Measurements from ENCODE around the gene EML1. TPM values are rescaled to one million over a fixed set of nuclear protein-coding genes. Genes with fewer than 3 reads are reported as not detected.

The EML1 gene
- total RNA-seq, 4 donors from 2014 or later = 12.5 to 19.1 (median 16.6) TPM

- Histone ChIP-seq H3K4me1 (peaks cover 5 to 8% of the 10 kb centered on the region in 2 donors), H3K9me3 (no peaks in the 10 kb centered on the region), H3K27ac (no peak overlapping the region), H3K4me3 (no peak overlapping the region), H3K27me3 (no peaks in the 10 kb centered on the region), H3K36me3 (no peaks in the 10 kb centered on the region)
- TF ChIP-seq POLR2A (IDR thresholded peaks at IDR 0.05) (no peak), CTCF (IDR thresholded peaks at IDR 0.05 in 4 of 5, conservative IDR thresholded peaks at IDR 0.05 in 1 of 5) (no peak)
- in situ Hi-C loops (cut with MboI; ENCODE audit: low sequenced_read_pairs in 4 of 4) (no loop called here), intact Hi-C loops (cut with DNase I; ENCODE audit: low total_unique reads) (no loop called here)
- DNase-seq (no peak), ATAC-seq (no peak)
Observed at GRCh38 chr14:99777951-99778350, 15.3 kb upstream of the EML1 start.

- ATAC-seq = no peak
Observed at GRCh38 chr14:99779751-99780150, 13.5 kb upstream of the EML1 start.

DNA sequence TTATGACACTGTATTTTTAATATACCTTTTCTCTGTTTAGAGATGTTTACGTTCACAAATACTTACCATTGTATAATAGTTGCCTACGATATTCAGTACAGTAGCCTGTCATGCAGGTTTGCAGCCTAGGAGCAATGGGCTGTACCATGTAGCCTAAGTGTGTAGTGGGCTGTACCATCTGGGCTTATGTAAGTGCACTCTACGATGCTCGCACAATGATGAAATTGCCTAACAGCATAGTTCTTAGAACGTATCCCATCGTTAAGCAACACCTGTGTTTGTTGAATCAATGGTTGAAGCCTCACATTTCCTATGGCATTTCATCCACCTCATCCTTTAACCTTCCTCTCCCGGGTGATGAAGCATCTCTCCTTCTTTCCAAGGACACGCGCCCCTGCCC, 12.5 kb upstream of the EML1 start:
- Histone ChIP-seq H3K36me3 (no peaks in the 10 kb centered on the region), H3K27me3 (no peaks in the 10 kb centered on the region), H3K4me3 (no peak overlapping the region), H3K4me1 (no peaks in the 10 kb centered on the region), H3K9me3 (no peaks in the 10 kb centered on the region), H3K27ac (no peak overlapping the region)
- TF ChIP-seq POLR2A (IDR thresholded peaks at IDR 0.05) (no peak), CTCF (IDR thresholded peaks at IDR 0.05 in 4 of 5, conservative IDR thresholded peaks at IDR 0.05 in 1 of 5) (no peak)
- intact Hi-C loops (cut with DNase I; ENCODE audit: low total_unique reads) (no loop called here), in situ Hi-C loops (cut with MboI; ENCODE audit: low sequenced_read_pairs in 4 of 4) (no loop called here)
- ATAC-seq = no peak
- no peak for DNase-seq

More at GRCh38 chr14:99779751-99780150, 13.5 kb upstream of the EML1 start:
- Histone ChIP-seq H3K36me3 (no peaks in the 10 kb centered on the region), H3K4me1 (peaks cover 2% of the 10 kb centered on the region in 2 donors), H3K27me3 (no peaks in the 10 kb centered on the region), H3K27ac (no peak overlapping the region), H3K9me3 (no peaks in the 10 kb centered on the region), H3K4me3 (no peak overlapping the region)
- intact Hi-C loops (cut with DNase I; ENCODE audit: low total_unique reads) = no loop called here
- no peak for TF ChIP-seq POLR2A (IDR thresholded peaks at IDR 0.05)
- no peak for TF ChIP-seq CTCF (IDR thresholded peaks at IDR 0.05 in 4 of 5, conservative IDR thresholded peaks at IDR 0.05 in 1 of 5)
- in situ Hi-C loops (cut with MboI; ENCODE audit: low sequenced_read_pairs in 4 of 4) = no loop called here
- no peak for DNase-seq

DNA sequence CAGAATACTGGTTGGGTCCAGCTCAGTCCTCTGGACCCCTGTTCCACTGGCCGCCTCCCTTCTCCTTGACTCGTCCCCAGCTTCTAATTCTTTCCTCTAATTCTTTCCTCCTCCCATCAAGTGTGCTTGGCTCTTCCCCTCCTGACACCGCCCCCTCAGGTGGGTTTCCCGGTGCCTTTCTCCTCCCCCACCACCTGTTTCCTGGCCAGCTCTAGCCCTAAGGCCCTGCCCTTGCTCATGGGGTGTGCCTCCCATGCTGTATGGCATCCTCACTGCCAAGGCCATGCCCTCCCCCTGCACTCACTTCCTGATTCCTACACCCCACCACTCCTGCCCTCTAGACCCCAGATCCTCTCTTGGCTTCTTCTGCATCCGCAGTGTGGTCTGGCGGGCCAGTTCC, 12.1 kb upstream of the EML1 start:
- in situ Hi-C loops (cut with MboI; ENCODE audit: low sequenced_read_pairs in 4 of 4) = no loop called here
- H3K4me1 ChIP-seq = no peaks in the 10 kb centered on the region
- no peak for DNase-seq
- no peak overlapping the region for H3K4me3 ChIP-seq
- no peaks in the 10 kb centered on the region for H3K9me3 ChIP-seq
- no peak overlapping the region for H3K27ac ChIP-seq
- no peak for ATAC-seq
- intact Hi-C loops (cut with DNase I; ENCODE audit: low total_unique reads) = no loop called here
- H3K27me3 ChIP-seq = no peaks in the 10 kb centered on the region
- TF ChIP-seq POLR2A (IDR thresholded peaks at IDR 0.05) = no peak
- TF ChIP-seq CTCF (IDR thresholded peaks at IDR 0.05 in 4 of 5, conservative IDR thresholded peaks at IDR 0.05 in 1 of 5) = no peak
- no peaks in the 10 kb centered on the region for H3K36me3 ChIP-seq

All from gastrocnemius medialis (tissue), 4 donors.